Neuron (in vitro differentiated cells): Measurements from ENCODE around the gene STYX.
"Not testable (repeated sequence)": the region's sequence is repeated elsewhere in the genome, so short reads cannot be mapped to it uniquely, and the experiment has no call there.

Experiments used
- H2AFZ ChIP-seq: one replicate; pipeline ENCODE4 v1.6.1; 2013; ENCODE audit warnings: low read depth, mild to moderate bottlenecking, inconsistent platforms, low read length, moderate library complexity
- H3K27me3 ChIP-seq: one replicate; pipeline ENCODE4 v1.6.1; 2013; ENCODE audit warnings: low read length; ENCODE audit not compliant: insufficient read depth
- H3K36me3 ChIP-seq: one replicate; pipeline ENCODE4 v1.6.1; 2013; ENCODE audit warnings: low read length; ENCODE audit not compliant: insufficient read depth
- H3K4me1 ChIP-seq: one replicate; pipeline ENCODE4 v1.6.1; 2013; ENCODE audit warnings: low read length; ENCODE audit not compliant: insufficient read depth
- H3K4me3 ChIP-seq: 2 replicates; pipeline ENCODE4 v1.5.1; 2013; ENCODE audit warnings: mild to moderate bottlenecking, low read length, moderate library complexity
- H3K9me3 ChIP-seq: one replicate; pipeline ENCODE4 v1.6.1; 2013; ENCODE audit warnings: low read length

The STYX gene

GRCh38 chr14:52703225-52703624, 26.7 kb upstream of the STYX start:
- peaks cover 9% of the 10 kb centered on the region for H3K4me1 ChIP-seq
- H2AFZ ChIP-seq = no peak overlapping the region
- H3K36me3 ChIP-seq = peaks cover under 1% of the 10 kb centered on the region
- H3K4me3 ChIP-seq = no peak overlapping the region
- no peaks in the 10 kb centered on the region for H3K27me3 ChIP-seq
- H3K9me3 ChIP-seq = no peaks in the 10 kb centered on the region

GRCh38 chr14:52703664-52704063, 26.3 kb upstream of the STYX start:
- no peaks in the 10 kb centered on the region for H3K9me3 ChIP-seq
- peaks cover 5% of the 10 kb centered on the region for H3K36me3 ChIP-seq
- peaks cover 13% of the 10 kb centered on the region for H3K4me1 ChIP-seq
- H3K4me3 ChIP-seq = no peak overlapping the region
- no peaks in the 10 kb centered on the region for H3K27me3 ChIP-seq
- no peak overlapping the region for H2AFZ ChIP-seq

- H3K4me1 ChIP-seq = peaks cover 16% of the 10 kb centered on the region
- H3K36me3 ChIP-seq = peaks cover 29% of the 10 kb centered on the region
- H3K9me3 ChIP-seq = no peaks in the 10 kb centered on the region
- H2AFZ ChIP-seq = peak overlapping the region; percentile 21
- no peaks in the 10 kb centered on the region for H3K27me3 ChIP-seq
- peak overlapping the region; percentile 66 for H3K4me3 ChIP-seq
Measured at GRCh38 chr14:52706286-52706685, 23.7 kb upstream of the STYX start.

- H3K27me3 ChIP-seq = no peaks in the 10 kb centered on the region
Measured at GRCh38 chr14:52706724-52707706, 23.0 kb upstream of the STYX start, which contains the start of gene PSMC6. TSS of gene PSMC6 (plus strand) at chr14:52707200. CDS start at chr14:52707220, 20 bp downstream.

GRCh38 chr14:52711666-52712065, 18.3 kb upstream of the STYX start:
- H3K27me3 ChIP-seq = no peaks in the 10 kb centered on the region
- H3K36me3 ChIP-seq = peaks cover 79% of the 10 kb centered on the region

More at GRCh38 chr14:52706724-52707706, 23.0 kb upstream of the STYX start, which contains the start of gene PSMC6:
- peaks cover 36% of the 10 kb centered on the region for H3K36me3 ChIP-seq
- no peaks in the 10 kb centered on the region for H3K9me3 ChIP-seq
- H2AFZ ChIP-seq = peak within 1 kb of the TSS; percentile 21
- peak within 1 kb of the TSS; percentile 66 for H3K4me3 ChIP-seq
- H3K4me1 ChIP-seq = peaks cover 16% of the 10 kb centered on the region

GRCh38 chr14:52716155-52716554, 13.8 kb upstream of the STYX start:
- H3K4me1 ChIP-seq = no peaks in the 10 kb centered on the region

More at GRCh38 chr14:52711666-52712065, 18.3 kb upstream of the STYX start:
- Histone ChIP-seq H3K9me3 (no peaks in the 10 kb centered on the region), H3K4me1 (peaks cover 11% of the 10 kb centered on the region), H3K4me3 (no peak overlapping the region), H2AFZ (no peak overlapping the region)

GRCh38 chr14:52723514-52724359, 6.2 kb upstream of the STYX start:
- Histone ChIP-seq H3K4me3 (no peak overlapping the region), H3K27me3 (no peaks in the 10 kb centered on the region), H2AFZ (no peak overlapping the region), H3K9me3 (no peaks in the 10 kb centered on the region), H3K4me1 (no peaks in the 10 kb centered on the region), H3K36me3 (peaks cover 85% of the 10 kb centered on the region)

More at GRCh38 chr14:52716155-52716554, 13.8 kb upstream of the STYX start:
- H3K27me3 ChIP-seq = no peaks in the 10 kb centered on the region
- no peaks in the 10 kb centered on the region for H3K9me3 ChIP-seq
- H3K36me3 ChIP-seq = peaks cover 89% of the 10 kb centered on the region
- no peak overlapping the region for H2AFZ ChIP-seq
- no peak overlapping the region for H3K4me3 ChIP-seq

GRCh38 chr14:52724360-52724644, 5.7 kb upstream of the STYX start:
- Histone ChIP-seq H2AFZ (no peak overlapping the region), H3K4me1 (no peaks in the 10 kb centered on the region), H3K36me3 (peaks cover 82% of the 10 kb centered on the region), H3K27me3 (no peaks in the 10 kb centered on the region), H3K9me3 (no peaks in the 10 kb centered on the region), H3K4me3 (no peak overlapping the region)

- H3K4me1 ChIP-seq, H2AFZ ChIP-seq, H3K9me3 ChIP-seq, H3K27me3 ChIP-seq, H3K4me3 ChIP-seq: not testable (repeated sequence)
- peaks cover 55% of the 10 kb centered on the region for H3K36me3 ChIP-seq
Measured at GRCh38 chr14:52727509-52727908, 2.5 kb upstream of the STYX start.

GRCh38 chr14:52729035-52729434, 931 bp upstream of the STYX start:
- H3K36me3 ChIP-seq = peaks cover 45% of the 10 kb centered on the region
- H3K9me3 ChIP-seq, H3K4me3 ChIP-seq, H2AFZ ChIP-seq, H3K4me1 ChIP-seq, H3K27me3 ChIP-seq: not testable (repeated sequence)

GRCh38 chr14:52729585-52729924, 411 bp upstream of the STYX start:
- Histone ChIP-seq H3K4me3 (peak overlapping the region; percentile 35), H3K36me3 (peaks cover 43% of the 10 kb centered on the region), H2AFZ (no peak overlapping the region), H3K27me3 (no peaks in the 10 kb centered on the region), H3K4me1 (peaks cover 7% of the 10 kb centered on the region), H3K9me3 (peaks cover 4% of the 10 kb centered on the region)

GRCh38 chr14:52730709-52731111, 744 bp downstream of the STYX start:
- peaks cover 32% of the 10 kb centered on the region for H3K36me3 ChIP-seq
- H3K4me1 ChIP-seq = peaks cover 7% of the 10 kb centered on the region
- H3K27me3 ChIP-seq = no peaks in the 10 kb centered on the region
- H3K4me3 ChIP-seq = peak overlapping the region; percentile 82
- peaks cover 4% of the 10 kb centered on the region for H3K9me3 ChIP-seq
- H2AFZ ChIP-seq = peak overlapping the region; percentile 85

- H3K9me3 ChIP-seq = peaks cover 4% of the 10 kb centered on the region
- no peak overlapping the region for H3K4me3 ChIP-seq
- H3K36me3 ChIP-seq = peaks cover 15% of the 10 kb centered on the region
- no peak overlapping the region for H2AFZ ChIP-seq
- no peaks in the 10 kb centered on the region for H3K27me3 ChIP-seq
- peaks cover 7% of the 10 kb centered on the region for H3K4me1 ChIP-seq
Measured at GRCh38 chr14:52733824-52734223, 3.9 kb downstream of the STYX start.
